H1 (cell line): ENCODE data around the gene TFAP2E. TPM values are rescaled to one million over a fixed set of nuclear protein-coding genes. Genes with fewer than 3 reads are reported as not detected.

Experiments
- ATF2 ChIP-seq: IDR thresholded peaks from 2 replicates; pipeline ENCODE4 v1.6.1; 2012; ENCODE audit warnings: low read length, inconsistent platforms
- GTF2F1 ChIP-seq: IDR thresholded peaks from 2 replicates; pipeline ENCODE4 v1.6.1; 2012; ENCODE audit warnings: low read depth, low read length, improper control_type of control experiment, borderline replicate concordance
- KDM5A ChIP-seq: fragments of 200-600 bp; IDR thresholded peaks from 2 replicates; pipeline ENCODE4 v1.7.1; 2012; ENCODE audit warnings: mild to moderate bottlenecking, low read length, inconsistent platforms, mixed read lengths
- MAFK ChIP-seq: IDR thresholded peaks from 2 replicates; pipeline ENCODE4 v1.6.1; 2012; ENCODE audit warnings: low read depth, mild to moderate bottlenecking, improper control_type of control experiment, low read length
- POLR2A ChIP-seq, 2 experiments: IDR thresholded peaks; 1 replicate in 1 of 2; 2 replicates in 1 of 2; pipeline ENCODE4 v1.6.1; 2011; ENCODE audit warnings: low read depth in 2 of 2, low read length in 2 of 2, mild to moderate bottlenecking in 2 of 2; ENCODE audit errors: control extremely low read depth in 1 of 2
- SIN3A ChIP-seq, 2 experiments: IDR thresholded peaks in 1 of 2; conservative IDR thresholded peaks in 1 of 2; 2 replicates each; pipeline ENCODE4 v1.6.1; 2011 to 2012; ENCODE audit warnings: low read length in 2 of 2, improper control_type of control experiment in 1 of 2, low read depth in 1 of 2, mild to moderate bottlenecking in 1 of 2
- TAF1 ChIP-seq: IDR thresholded peaks from 2 replicates; pipeline ENCODE4 v1.6.1; 2011; ENCODE audit warnings: mild to moderate bottlenecking, low read depth, low read length
- polyA plus RNA-seq, 7 experiments: library from polyadenylated mRNA; depleted of rRNA in 3 of 7; stranded (reverse) in 5 of 7; unstranded in 2 of 7; fragments of >200 nt in 5 of 7; fragments of 200-250 nt in 2 of 7; gene quantifications; 1 replicate in 5 of 7; 2 replicates in 1 of 7; 4 replicates in 1 of 7; pipeline versions ENCODE4 v1.2.1 to v1.2.3, GENCODE V29; 2011 to 2013; ENCODE audit warnings: missing spikeins in 2 of 7, mixed read lengths in 2 of 7
- total RNA-seq: library from RNA; stranded (reverse); fragmentation: NEBNext Ultra II Directional; extraction: Animal tissue kit (Norgen Biotek cat#: 25700); gene quantifications from 2 replicates; pipeline ENCODE4 v1.2.1, GENCODE V29; 2021

The TFAP2E gene
- total and polyA plus RNA-seq, 2 of the 8 experiments (the other 6 are each of a cell fraction or from before 2014, with no cell fraction given): 0.24 to 0.50 TPM

GRCh38 chr1:35555601-35556477 is 17.3 kb upstream of the TFAP2E start (continued):
- TF ChIP-seq ATF2 (no peak), MAFK (no peak), POLR2A (IDR thresholded peaks at IDR 0.05; ENCODE audit: control extremely low read depth in 1 of 2, low read depth in 2 of 2, low read length in 2 of 2) (no peak), SIN3A (conservative IDR thresholded peaks at IDR 0.05 in 1 of 2, IDR thresholded peaks at IDR 0.05 in 1 of 2; ENCODE audit: low read depth in 1 of 2, low read length in 2 of 2) (no peak), KDM5A (no peak), GTF2F1 (no peak), TAF1 (no peak)
- TF ChIP-seq, all 59 proteins: peak for 0
